Measurements from ENCODE around the gene JMJD4. TPM values are rescaled to one million over a fixed set of nuclear protein-coding genes. Genes with fewer than 3 reads are reported as not detected.

The JMJD4 gene
- total and polyA plus RNA-seq, 2 of the 8 experiments (the other 6 are each of a cell fraction or from before 2014, with no cell fraction given) = 13.2 to 23.3 TPM

- no peak overlapping the region for H3K18ac ChIP-seq (ENCODE audit: extremely low read depth, low read length)
- peak overlapping the region; percentile 80; the same call in 1 of the 2 replicates for H4K8ac ChIP-seq (ENCODE audit: extremely low read depth, insufficient read depth, low read length)
- H3K14ac ChIP-seq (ENCODE audit: insufficient read length) = no peak overlapping the region
- peaks cover 0 to 20% (median 15%) of the 10 kb centered on the region in 4 experiments; a peak in 6 of 7 replicates for H3K4me1 ChIP-seq (replicated peaks in 1 of 4; ENCODE audit: control insufficient read depth in 3 of 4, insufficient read depth in 4 of 4, low read length in 3 of 4)
- H3K4me3 ChIP-seq (ENCODE audit: extremely low read depth in 1 of 4, insufficient read depth in 2 of 4, low read depth in 3 of 4, low read length in 4 of 4) = no peak overlapping the region
- H4K5ac ChIP-seq (ENCODE audit: insufficient read length, low read depth, low read length) = no peak overlapping the region
- no peak overlapping the region for H4K91ac ChIP-seq (replicated peaks; ENCODE audit: insufficient read length, low read length)
- H2BK12ac ChIP-seq (ENCODE audit: low read depth, low read length) = no peak overlapping the region
- H2BK20ac ChIP-seq (ENCODE audit: low read length) = no peak overlapping the region
- no peak overlapping the region for H3K23ac ChIP-seq (ENCODE audit: insufficient read length)
- FAIRE-seq (no peak), DNase-seq (ENCODE audit: low read depth in 1 of 2, low spot score in 2 of 2) (no peak)
- no peak overlapping the region for H3K27ac ChIP-seq (ENCODE audit: low read depth, low read length)
- no peak overlapping the region for H3K9ac ChIP-seq (replicated peaks in 1 of 4; ENCODE audit: extremely low read depth in 1 of 4, low read depth in 3 of 4, low read length in 3 of 4)
- H3K4me2 ChIP-seq (ENCODE audit: insufficient read depth in 1 of 2, low read depth in 2 of 2, low read length in 2 of 2) = no peak overlapping the region
- peaks cover 0 to 20% of the 10 kb centered on the region in 2 experiments; a peak in 3 of 4 replicates for H3K79me2 ChIP-seq (ENCODE audit: control insufficient read depth in 1 of 2, insufficient read depth in 2 of 2, low read length in 2 of 2)
- no peak overlapping the region for H2AFZ ChIP-seq (ENCODE audit: low read length)
- H3K9me3 ChIP-seq (ENCODE audit: insufficient read depth in 2 of 2, low read depth in 1 of 2, low read length in 1 of 2) = no peaks in the 10 kb centered on the region
- no peak overlapping the region for H3K4ac ChIP-seq (replicated peaks; ENCODE audit: insufficient read length, low read depth, low read length)
- whole genome bisulfite sequencing, 2 experiments (ENCODE audit: extremely low coverage in 1 of 2, insufficient coverage in 1 of 2, insufficient read length in 1 of 2, insufficient replicate concordance in 2 of 2, low coverage in 1 of 2, low lambda C conversion rate in 2 of 2, missing lambda C conversion rate in 1 of 2) = 90% methylated on average over 11 of the region's 11 CpGs; no CpG with 5 or more reads in 1 of the 2 experiments
- TF ChIP-seq SUZ12 (IDR thresholded peaks at IDR 0.05; ENCODE audit: low read length) (no peak), SP2 (IDR thresholded peaks at IDR 0.05; ENCODE audit: low read length) (no peak)
- H2AK5ac ChIP-seq (ENCODE audit: low read depth, low read length) = no peak overlapping the region
- POLR2A ChIA-PET (ENCODE audit: partially characterized antibody) = interaction anchor here (0.6 to 1.7 kb wide), 4 partner anchors 8 to 239 kb away, joined by 3 to 5 read pairs (median 4); partner anchors contain the start of gene ZNF678
- H4K20me1 ChIP-seq (replicated peaks in 1 of 2; ENCODE audit: control insufficient read depth in 1 of 2, insufficient read depth in 2 of 2, low read length in 2 of 2) = peaks cover 3 to 29% of the 10 kb centered on the region in 2 experiments
- H3K23me2 ChIP-seq (ENCODE audit: low read depth, low read length) = peaks cover 13% of the 10 kb centered on the region
- CTCF ChIA-PET (ENCODE audit: partially characterized antibody) = interaction anchor here (0.6 to 2.9 kb wide), 21 partner anchors 9 to 1515 kb away, joined by 3 to 11 read pairs (median 4); no protein-coding TSS in a partner anchor
- H2BK5ac ChIP-seq (ENCODE audit: low read depth, low read length) = no peak overlapping the region
- no peak overlapping the region for H2BK15ac ChIP-seq (ENCODE audit: low read length)
- H3K27me3 ChIP-seq (replicated peaks in 1 of 4; ENCODE audit: control insufficient read depth in 3 of 4, extremely low read depth in 1 of 4, insufficient read depth in 3 of 4, low read length in 3 of 4) = no peaks in the 10 kb centered on the region
- peaks cover 10% of the 10 kb centered on the region; the same call in 1 of the 2 replicates for H3K79me1 ChIP-seq (ENCODE audit: low read depth, low read length)
- no peak overlapping the region for H3K56ac ChIP-seq (replicated peaks; ENCODE audit: insufficient read length, low read depth, low read length)
- peaks cover 6 to 23% (median 11%) of the 10 kb centered on the region in 4 experiments; a peak in 6 of 8 replicates for H3K36me3 ChIP-seq (ENCODE audit: control insufficient read depth in 2 of 4, insufficient read depth in 4 of 4, low read length in 3 of 4)
- H2BK120ac ChIP-seq (replicated peaks; ENCODE audit: low read depth, low read length) = no peak overlapping the region
Measured at GRCh38 chr1:227731241-227731677, 3.8 kb downstream of the JMJD4 start.

Measured in H1 (cell line).